Measurements from ENCODE around the gene CNN1.

- no peak for TF ChIP-seq POU2F2 (IDR thresholded peaks at IDR 0.05; ENCODE audit: low read depth, low read length)
- TF ChIP-seq TAF1 (IDR thresholded peaks at IDR 0.05; ENCODE audit: low read depth, low read length) = no peak
- TF ChIP-seq POLR2A (IDR thresholded peaks at IDR 0.05; ENCODE audit: low read depth, low read length) = no peak
- TF ChIP-seq POLR2AphosphoS5 (IDR thresholded peaks at IDR 0.05; ENCODE audit: low read depth, low read length) = no peak
- TF ChIP-seq SPI1 (IDR thresholded peaks at IDR 0.05; ENCODE audit: low read depth, low read length) = no peak
Observed at GRCh38 chr19:11594084-11594483, 55.4 kb downstream of the CNN1 start.
